GM18858 (cell line): ENCODE data around the gene BGLAP.

Source experiments
- ATAC-seq: cut with Tn5 transposase; IDR thresholded peaks from one replicate; pipeline ENCODE4 v1.9.1; 2021; ENCODE audit not compliant: unreplicated experiment

Gene BGLAP

GRCh38 chr1:156286061-156286460 is 44.1 kb downstream of the BGLAP start:
- ATAC-seq, result no peak

GRCh38 chr1:156289857-156290256 is 47.9 kb downstream of the BGLAP start:
- ATAC-seq, result no peak

- ATAC-seq, result no peak
Measured at GRCh38 chr1:156291226-156292061, 49.5 kb downstream of the BGLAP start.
